SK-N-MC (cell line): ENCODE measurements around the gene REXO4.

Source experiments
- DNase-seq: peaks from one replicate; pipeline ENCODE4 v3.0.0-alpha.2; 2011; ENCODE audit warnings: low read depth, low spot score
- H3K27ac ChIP-seq: fragments of 200-600 bp; sonication (generic); 2 replicates; pipeline ENCODE4 v1.5.1; 2016; ENCODE audit warnings: mixed run types
- H3K36me3 ChIP-seq: fragments of 200-600 bp; sonication (generic); 2 replicates; pipeline ENCODE4 v1.6.1; 2017; ENCODE audit warnings: antibody characterized with exemption, low read length, mixed read lengths; ENCODE audit not compliant: insufficient read depth
- H3K4me3 ChIP-seq: fragments of 200-600 bp; sonication (generic); 2 replicates; pipeline ENCODE4 v1.5.1; 2016
- H3K9ac ChIP-seq: fragments of 200-600 bp; sonication (generic); 2 replicates; pipeline ENCODE4 v1.8.0; 2017; ENCODE audit warnings: mixed run types, mixed read lengths; ENCODE audit not compliant: insufficient read length
- H3K9me3 ChIP-seq: fragments of 200-600 bp; sonication (generic); 2 replicates; pipeline ENCODE4 v1.6.1; 2017; ENCODE audit warnings: low read depth, mild to moderate bottlenecking, antibody characterized with exemption, low read length, moderate library complexity, mixed read lengths
- EZH2 ChIP-seq: fragments of 200-600 bp; sonication (generic); IDR thresholded peaks from one replicate; pipeline ENCODE4 v1.6.1; 2017; ENCODE audit warnings: antibody characterized with exemption
- FOXP2 ChIP-seq: optimal IDR thresholded peaks from 2 replicates; pipeline ENCODE3; 2011; ENCODE audit warnings: mild to moderate bottlenecking, moderate library complexity; ENCODE audit not compliant: insufficient read depth; ENCODE audit errors: extremely low read length, control extremely low read depth
- POLR2AphosphoS5 ChIP-seq: IDR thresholded peaks from 2 replicates; pipeline ENCODE4 v1.6.1; 2012; ENCODE audit warnings: mild to moderate bottlenecking, low read depth, low read length, borderline replicate concordance

Gene REXO4

DNA sequence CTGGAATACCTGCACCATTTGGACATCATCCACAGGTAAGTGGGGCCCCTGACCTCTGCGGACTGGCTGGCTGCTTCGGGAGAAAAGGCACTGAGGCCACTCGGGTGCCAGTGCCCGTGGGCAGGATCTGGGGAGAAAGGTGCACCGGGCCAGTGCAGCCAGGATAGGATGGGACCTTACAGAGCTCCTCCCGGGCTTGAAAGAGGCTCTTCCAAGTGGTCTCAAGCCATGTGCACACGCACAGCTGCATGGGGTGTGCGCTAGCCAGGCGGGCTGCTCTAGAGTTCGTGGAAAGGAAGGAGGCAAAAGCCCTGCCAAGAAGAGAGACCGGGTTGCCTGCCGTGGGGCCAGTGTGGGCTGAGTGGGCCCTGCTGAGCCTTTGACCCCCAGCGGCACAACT is 28.2 kb downstream of the REXO4 start:
- Histone ChIP-seq H3K27ac (no peak overlapping the region), H3K36me3 (no peaks in the 10 kb centered on the region), H3K9ac (no peak overlapping the region), H3K9me3 (no peaks in the 10 kb centered on the region), H3K4me3 (no peak overlapping the region)
- DNase-seq = no peak
- TF ChIP-seq FOXP2 (no peak), POLR2AphosphoS5 (no peak), EZH2 (no peak)

DNA sequence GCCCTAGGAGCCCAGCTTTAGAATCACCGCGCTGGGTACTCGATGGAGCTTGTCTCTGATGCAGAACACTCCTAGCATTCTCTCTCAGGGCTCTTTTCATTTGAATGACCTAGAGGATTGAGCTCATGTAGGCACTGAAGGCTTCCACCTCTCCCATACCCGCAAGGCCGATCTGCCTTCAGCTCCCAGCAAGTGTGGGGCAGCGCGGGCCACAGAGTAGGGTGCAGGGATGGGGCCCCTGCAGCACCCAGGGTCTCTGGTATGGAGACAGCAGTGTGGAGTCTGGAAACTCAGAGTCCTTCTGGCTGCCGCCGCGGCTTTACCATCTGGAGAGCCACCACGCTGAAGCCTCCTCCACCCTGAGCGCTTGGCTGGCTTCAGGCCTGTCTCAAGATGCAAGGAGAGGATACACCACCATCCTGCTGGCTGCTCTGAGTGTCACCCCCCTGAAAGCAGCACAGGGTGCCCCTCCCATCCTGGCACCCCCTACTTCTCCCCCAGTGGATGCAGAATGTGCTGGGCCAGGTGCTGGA is 28.7 kb downstream of the REXO4 start:
- no peak for TF ChIP-seq EZH2
- no peak for TF ChIP-seq POLR2AphosphoS5
- TF ChIP-seq FOXP2 = no peak
- H3K9ac ChIP-seq = no peak overlapping the region

DNA sequence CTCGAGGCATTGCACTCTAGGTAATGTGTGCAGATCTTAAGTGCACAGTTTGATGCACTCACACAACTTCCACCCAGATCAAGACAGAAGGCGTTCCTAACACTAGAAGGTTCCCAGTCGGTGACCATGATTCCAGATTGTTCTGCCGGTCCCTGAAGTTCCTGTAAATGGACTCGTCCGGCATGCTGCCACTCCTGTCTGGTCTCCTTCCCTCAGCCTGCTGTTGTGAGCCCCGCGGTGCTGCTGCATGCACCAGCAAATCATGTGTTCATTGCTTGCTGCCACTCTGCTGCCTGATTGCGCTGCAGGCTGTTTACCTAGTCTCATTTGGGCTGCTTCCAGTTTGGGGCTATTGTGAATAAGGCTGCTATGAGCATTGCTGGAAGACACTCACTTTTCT is 30.1 kb downstream of the REXO4 start:
- Histone ChIP-seq H3K4me3 (no peak overlapping the region), H3K27ac (no peak overlapping the region), H3K36me3 (no peaks in the 10 kb centered on the region), H3K9me3 (no peaks in the 10 kb centered on the region), H3K9ac (no peak overlapping the region)
- no peak for DNase-seq
- TF ChIP-seq FOXP2 = no peak

More for the DNA sequence above, 28.7 kb downstream of the REXO4 start:
- DNase-seq = no peak
- no peak overlapping the region for H3K27ac ChIP-seq
- H3K4me3 ChIP-seq = no peak overlapping the region
- no peaks in the 10 kb centered on the region for H3K36me3 ChIP-seq
- no peaks in the 10 kb centered on the region for H3K9me3 ChIP-seq

DNA sequence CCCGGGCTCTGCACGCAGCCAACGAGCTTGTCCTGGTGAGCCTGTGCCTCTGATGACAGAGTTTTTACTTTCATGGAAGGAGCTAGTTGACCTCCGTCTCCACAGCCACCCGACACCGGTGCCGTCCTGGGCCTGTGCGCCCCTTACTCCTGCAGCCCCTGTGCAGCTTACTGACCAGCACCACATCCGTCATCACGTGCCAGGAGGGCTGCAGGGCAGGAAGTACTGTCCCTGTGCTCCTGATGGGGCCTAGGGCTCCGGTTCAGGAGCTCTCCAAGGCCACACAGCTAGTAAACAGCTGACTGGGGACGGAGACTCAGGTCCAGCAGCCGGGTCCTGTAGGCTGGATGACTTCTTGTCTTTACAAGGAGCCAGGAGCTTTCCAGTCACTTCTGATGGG is 31.5 kb downstream of the REXO4 start:
- Histone ChIP-seq H3K27ac (no peak overlapping the region), H3K9me3 (no peaks in the 10 kb centered on the region), H3K4me3 (no peak overlapping the region), H3K36me3 (no peaks in the 10 kb centered on the region), H3K9ac (no peak overlapping the region)
- DNase-seq = no peak
- TF ChIP-seq POLR2AphosphoS5 (no peak), FOXP2 (no peak), EZH2 (no peak)

DNA sequence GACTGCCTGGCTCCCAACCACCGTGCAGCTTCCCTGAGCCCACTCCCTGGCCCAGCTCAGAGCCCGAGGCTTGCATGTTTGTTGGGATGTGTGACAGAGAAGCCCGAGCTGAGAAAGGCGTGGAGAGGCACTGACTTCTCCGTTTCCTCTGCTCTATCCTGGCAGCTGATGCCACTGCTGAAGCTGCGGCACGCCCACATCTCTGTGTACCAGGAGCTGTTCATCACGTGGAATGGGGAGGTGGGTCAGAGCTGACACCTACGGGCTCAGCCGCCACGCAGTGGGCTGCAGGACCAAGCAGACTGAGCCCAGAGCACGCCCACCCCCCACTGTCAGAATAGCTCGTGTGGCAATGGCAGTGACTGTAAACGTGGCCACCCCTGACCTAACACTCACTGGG is 32.4 kb downstream of the REXO4 start:
- Histone ChIP-seq H3K9me3 (no peaks in the 10 kb centered on the region), H3K36me3 (no peaks in the 10 kb centered on the region), H3K9ac (no peak overlapping the region), H3K27ac (no peak overlapping the region), H3K4me3 (no peak overlapping the region)
- no peak for DNase-seq
- no peak for TF ChIP-seq EZH2
- TF ChIP-seq POLR2AphosphoS5 = no peak

DNA sequence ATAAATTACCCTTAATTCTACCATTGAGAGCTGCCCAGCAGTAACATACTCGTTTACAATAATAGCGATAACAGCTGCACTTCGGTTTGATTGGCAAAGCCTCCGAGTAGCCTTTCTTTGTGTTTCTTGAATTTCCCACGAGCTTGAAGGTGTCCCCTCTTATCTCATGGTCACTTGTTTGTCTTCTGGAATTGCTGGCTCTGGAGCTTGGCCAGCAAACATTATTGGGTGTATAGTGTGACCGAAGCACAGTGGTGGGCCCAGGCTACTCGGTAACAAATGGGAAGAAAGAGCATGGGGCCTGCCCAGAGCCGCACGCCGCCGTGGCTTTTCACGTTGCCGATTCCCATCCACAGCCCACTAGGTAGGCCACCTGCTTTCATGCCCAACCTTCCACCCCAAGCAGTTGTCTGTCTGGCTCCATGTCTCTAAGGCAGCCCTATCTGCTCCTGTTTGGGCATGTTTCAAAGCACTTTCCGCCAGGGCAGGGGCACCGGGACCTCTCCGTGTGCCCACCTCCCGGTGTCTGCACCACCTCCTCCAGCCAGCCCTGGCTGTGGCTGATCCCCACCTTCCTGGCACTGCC is 33.0 kb downstream of the REXO4 start:
- Histone ChIP-seq H3K9me3 (no peaks in the 10 kb centered on the region), H3K9ac (no peak overlapping the region), H3K4me3 (no peak overlapping the region), H3K27ac (no peak overlapping the region), H3K36me3 (no peaks in the 10 kb centered on the region)
- no peak for DNase-seq
- TF ChIP-seq EZH2 (no peak), POLR2AphosphoS5 (no peak), FOXP2 (no peak)

DNA sequence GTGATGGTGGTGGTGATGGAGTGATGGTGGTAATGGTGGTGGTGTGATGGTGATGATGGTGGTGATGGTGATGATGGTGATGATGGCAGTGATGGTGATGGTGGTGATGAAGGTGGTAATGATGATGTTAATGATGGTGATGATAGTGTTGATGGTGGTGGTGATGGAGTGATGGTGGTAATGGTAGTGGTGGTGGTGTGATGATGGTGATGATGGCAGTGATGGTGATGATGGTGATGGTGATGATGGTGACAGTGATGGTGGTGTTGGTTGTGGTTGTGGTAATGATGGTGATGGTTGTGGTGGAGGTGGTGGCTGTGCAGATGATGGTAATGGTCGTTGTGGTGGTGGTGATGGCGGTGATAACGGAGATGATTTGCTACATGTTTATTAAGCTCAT is 34.4 kb downstream of the REXO4 start:
- TF ChIP-seq EZH2 (no peak), POLR2AphosphoS5 (no peak)
- Histone ChIP-seq H3K9me3 (no peaks in the 10 kb centered on the region), H3K9ac (no peak overlapping the region), H3K27ac (no peak overlapping the region), H3K36me3 (no peaks in the 10 kb centered on the region), H3K4me3 (no peak overlapping the region)
- DNase-seq = no peak

DNA sequence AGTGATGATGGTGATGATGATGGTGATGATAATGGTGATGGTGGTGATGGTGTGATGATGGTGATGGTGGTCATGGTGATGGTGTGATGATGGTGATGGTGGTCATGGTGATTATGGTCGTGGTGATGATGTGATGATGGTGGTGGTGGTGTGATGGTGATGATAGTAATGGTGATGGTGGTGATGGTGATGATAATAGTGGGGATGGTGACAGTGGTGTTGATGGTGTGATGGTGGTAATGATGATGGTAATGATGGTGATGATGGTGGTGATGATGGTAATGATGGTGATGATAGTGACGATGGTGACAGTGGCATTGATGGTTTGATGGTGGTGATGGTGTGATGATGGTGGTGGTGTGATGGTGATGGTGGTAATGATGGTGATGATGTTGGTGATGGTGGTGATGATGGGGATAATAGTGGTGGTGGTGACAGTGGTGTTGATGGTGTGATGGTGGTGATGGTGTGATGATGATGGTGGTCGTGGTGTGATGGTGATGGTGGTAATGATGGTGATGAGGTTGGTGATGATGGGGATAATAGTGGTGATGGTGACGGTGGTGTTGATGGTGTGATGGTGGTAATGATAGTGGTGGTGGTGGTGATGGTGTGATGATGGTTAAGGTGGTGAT is 35.2 kb downstream of the REXO4 start:
- no peaks in the 10 kb centered on the region for H3K9me3 ChIP-seq
- TF ChIP-seq EZH2 (no peak), FOXP2 (no peak), POLR2AphosphoS5 (no peak)
- no peak overlapping the region for H3K4me3 ChIP-seq
- no peak overlapping the region for H3K27ac ChIP-seq
- DNase-seq = no peak
- H3K9ac ChIP-seq = no peak overlapping the region
- H3K36me3 ChIP-seq = no peaks in the 10 kb centered on the region

DNA sequence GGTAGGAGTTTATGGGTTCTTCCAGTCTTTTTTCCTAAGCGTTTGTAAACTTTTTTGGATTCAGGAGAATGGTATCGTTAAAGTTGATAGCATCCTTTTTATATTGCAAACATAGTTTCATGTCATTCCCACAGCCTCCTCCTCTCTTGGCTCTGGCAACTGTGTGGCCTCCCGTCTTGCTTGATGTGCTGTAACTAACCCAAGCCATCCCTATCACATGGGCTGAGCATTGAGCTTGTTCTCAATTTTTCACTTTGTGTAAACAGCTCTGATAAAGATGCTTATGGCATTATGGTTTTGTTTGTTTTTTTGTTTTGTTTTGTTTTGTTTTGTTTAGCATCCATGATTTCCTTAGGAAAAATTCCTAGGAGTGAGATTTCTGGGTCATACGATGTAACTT is 37.1 kb downstream of the REXO4 start:
- Histone ChIP-seq H3K9me3 (no peaks in the 10 kb centered on the region), H3K4me3 (no peak overlapping the region), H3K9ac (no peak overlapping the region), H3K36me3 (no peaks in the 10 kb centered on the region), H3K27ac (no peak overlapping the region)
- DNase-seq = no peak
- TF ChIP-seq POLR2AphosphoS5 (no peak), FOXP2 (no peak), EZH2 (no peak)
